GM12801 (cell line): Measurements from ENCODE around the gene ANO1.

ENCODE experiments used
- TF ChIP-seq, protein P1 (sequence below): IDR thresholded peaks from one replicate; pipeline ENCODE4 v1.5.1; 2011; ENCODE audit warnings: control low read depth; ENCODE audit not compliant: insufficient read length; ENCODE audit errors: extremely low read depth

The ANO1 gene

DNA sequence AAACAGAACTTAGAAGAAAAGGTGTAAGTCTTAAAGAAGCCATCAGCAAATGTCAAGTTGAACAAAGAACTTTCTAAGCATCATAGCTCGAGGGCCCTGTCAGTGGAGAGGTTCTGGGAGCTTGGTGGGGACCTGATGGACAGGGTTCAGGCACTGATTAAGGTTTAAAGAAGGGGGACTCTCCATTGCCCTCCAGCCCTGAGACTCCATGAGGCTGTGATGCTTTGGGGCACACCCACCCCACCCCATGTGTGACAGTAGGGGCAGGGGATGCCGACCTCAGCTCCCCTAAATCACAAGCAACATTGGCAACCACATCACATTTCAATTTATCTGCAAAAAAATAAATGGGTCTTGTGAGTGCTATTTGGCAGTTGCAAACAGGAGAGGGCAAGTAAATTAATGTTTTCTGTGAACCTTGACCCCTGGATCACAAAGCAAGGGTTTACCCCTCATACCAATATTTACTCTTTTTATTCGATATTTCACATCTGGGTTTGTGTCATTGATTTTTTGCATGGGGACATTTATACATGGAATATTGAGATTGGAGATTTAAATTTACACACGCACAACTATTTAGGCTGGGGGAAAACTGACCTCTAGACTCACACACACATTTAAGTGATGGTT is 37.1 kb upstream of the ANO1 start:
- TF ChIP-seq, protein P1, sequence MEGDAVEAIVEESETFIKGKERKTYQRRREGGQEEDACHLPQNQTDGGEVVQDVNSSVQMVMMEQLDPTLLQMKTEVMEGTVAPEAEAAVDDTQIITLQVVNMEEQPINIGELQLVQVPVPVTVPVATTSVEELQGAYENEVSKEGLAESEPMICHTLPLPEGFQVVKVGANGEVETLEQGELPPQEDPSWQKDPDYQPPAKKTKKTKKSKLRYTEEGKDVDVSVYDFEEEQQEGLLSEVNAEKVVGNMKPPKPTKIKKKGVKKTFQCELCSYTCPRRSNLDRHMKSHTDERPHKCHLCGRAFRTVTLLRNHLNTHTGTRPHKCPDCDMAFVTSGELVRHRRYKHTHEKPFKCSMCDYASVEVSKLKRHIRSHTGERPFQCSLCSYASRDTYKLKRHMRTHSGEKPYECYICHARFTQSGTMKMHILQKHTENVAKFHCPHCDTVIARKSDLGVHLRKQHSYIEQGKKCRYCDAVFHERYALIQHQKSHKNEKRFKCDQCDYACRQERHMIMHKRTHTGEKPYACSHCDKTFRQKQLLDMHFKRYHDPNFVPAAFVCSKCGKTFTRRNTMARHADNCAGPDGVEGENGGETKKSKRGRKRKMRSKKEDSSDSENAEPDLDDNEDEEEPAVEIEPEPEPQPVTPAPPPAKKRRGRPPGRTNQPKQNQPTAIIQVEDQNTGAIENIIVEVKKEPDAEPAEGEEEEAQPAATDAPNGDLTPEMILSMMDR: no peak

DNA sequence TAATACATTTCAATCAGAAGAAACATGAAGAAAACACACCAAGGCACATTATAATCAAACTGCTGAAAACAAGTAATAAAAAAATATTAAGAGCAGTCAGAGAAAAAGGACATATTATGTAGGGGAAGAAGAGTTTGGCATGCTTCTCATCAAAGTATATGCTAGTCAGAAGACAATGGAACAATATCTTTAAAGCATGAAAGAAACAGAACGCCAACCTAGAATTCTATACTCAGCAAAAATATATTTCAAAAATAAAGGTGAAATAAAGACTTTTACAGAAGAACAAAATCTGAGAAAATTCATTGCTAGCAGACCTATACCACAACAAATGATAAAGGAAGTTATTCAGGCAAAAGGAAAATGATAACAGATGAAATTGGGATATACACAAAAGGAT is 34.6 kb upstream of the ANO1 start:
- TF ChIP-seq, protein P1: no peak

DNA sequence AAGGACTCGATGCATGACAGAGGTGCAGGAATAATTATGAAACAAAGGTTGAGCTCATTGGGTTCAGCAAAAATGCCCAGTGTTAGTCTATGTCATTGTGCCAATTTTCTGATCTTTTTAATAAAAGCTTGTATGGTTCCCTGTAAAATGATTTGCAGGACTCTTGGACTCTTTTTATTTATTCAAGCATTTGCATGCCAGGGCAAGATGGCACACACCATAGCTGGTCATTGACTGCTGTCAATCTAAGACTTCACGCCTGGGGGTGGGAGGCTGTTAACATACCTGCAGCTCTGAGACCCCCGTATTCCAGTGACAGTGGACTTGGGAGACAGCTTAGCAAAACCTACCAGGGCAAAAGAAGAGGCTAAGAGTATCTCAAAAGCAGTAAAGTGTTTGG is 32.0 kb upstream of the ANO1 start:
- TF ChIP-seq, protein P1: no peak

DNA sequence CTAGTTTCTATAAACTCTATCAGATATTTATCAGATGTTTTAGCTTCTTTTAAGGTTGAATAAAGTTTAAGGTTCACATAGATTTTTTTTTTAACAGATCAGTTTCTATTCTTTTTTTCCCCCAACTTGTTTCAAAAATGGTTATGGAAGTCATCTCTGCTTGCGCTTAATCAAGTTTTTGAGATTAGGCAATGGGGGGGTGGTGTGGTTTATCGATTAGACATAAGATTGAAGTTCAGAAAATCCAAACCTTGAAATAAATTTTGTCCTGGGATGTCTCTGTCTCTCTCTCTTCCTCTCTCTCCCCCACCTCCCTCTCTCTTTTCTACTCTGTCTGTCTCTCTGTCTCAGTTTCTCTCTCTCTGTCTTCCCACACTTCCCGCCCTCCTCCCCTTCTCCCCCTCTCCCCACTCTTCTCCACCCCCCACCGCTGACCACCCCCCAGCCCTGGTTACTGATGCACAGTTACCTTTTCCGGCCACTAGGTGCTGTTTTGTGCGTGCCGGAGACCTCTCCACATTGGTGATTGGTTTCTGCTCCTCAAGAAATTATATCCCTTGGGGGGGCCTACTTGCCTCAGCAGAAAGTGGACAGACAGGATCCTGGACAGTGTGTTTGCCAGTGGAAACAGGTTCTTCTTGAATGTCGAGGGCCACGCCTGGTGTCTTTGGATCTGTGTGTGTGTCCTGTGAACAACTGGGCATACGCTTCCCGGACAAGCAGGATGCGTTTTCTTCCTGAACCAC is 29.7 kb upstream of the ANO1 start:
- TF ChIP-seq, protein P1: no peak

DNA sequence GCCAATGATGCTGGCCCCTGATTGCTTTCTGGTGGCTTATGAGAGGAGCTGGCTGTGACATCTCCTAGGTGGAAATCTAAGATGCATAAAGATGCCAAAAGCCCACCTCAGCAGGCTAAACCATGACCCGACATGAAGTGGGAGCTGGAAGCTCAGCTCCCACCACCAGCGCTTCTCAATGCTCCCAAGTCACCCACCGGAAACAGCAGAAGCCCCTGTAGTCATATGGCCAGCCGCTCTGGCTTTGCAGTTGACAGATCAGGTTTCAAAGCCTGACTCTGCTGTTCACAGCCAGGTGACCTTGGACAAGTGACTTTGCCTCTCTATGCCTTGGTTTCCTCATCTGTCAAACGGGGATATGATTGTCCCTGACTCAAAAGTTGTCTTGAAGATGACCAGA is 29.1 kb upstream of the ANO1 start:
- TF ChIP-seq, protein P1: no peak

DNA sequence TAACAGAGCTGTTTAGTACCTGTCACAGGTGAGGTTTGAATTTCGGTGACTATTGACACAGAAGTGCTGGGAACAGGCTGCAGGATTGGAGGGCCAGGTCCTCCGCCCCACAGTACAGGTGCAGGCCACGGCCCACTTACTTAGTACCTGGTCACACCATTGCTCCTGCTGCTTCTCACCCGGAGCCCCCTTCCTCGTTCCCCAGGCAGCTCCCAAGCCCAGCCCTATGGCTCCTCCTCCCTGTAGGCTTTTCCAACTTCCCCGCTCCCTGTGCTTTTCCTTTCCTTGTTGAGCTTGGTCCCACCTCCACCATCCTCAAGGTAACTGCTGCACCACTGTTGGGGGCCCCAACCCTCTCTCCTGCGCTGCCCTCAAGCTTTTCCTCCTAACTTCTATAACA is 27.9 kb upstream of the ANO1 start:
- TF ChIP-seq, protein P1: no peak

DNA sequence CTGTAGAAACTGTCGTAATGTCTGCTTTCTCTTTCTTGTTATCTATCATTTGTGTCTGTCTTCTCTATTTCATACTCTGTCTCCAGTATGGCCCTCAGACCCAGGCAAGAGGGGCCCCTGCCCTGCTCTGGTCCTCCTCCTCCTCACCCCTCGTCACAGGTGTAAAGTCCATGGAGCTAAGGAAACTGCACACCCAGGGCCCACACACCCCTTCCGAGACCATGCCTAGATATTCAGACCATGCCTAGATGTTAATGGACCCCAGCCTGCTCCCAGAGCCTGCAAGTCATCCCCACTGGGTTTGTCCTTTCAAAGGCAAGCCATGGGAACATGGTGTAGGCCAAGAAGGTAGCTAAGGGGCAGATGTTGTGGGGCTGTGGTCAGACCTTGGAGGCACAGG is 24.1 kb upstream of the ANO1 start:
- TF ChIP-seq, protein P1: no peak
